Skeletal muscle satellite cell (primary cell): ENCODE measurements around the gene PRAMEF15. TPM values are rescaled to one million over a fixed set of nuclear protein-coding genes. Genes with fewer than 3 reads are reported as not detected.
"Not testable (repeated sequence)": the region's sequence is repeated elsewhere in the genome, so short reads cannot be mapped to it uniquely, and the experiment has no call there.

Experiments used
- H3K27me3 ChIP-seq: 2 replicates; pipeline ENCODE4 v1.7.0; 2013; ENCODE audit warnings: low read length; ENCODE audit not compliant: control insufficient read depth, insufficient read depth
- H3K36me3 ChIP-seq: 2 replicates; pipeline ENCODE4 v1.7.0; 2013; ENCODE audit warnings: mild to moderate bottlenecking, control low read depth, low read length; ENCODE audit not compliant: insufficient read depth
- H3K4me1 ChIP-seq: 2 replicates; pipeline ENCODE4 v1.7.0; 2013; ENCODE audit warnings: low read length; ENCODE audit not compliant: control insufficient read depth, insufficient read depth
- H3K4me2 ChIP-seq: 2 replicates; pipeline ENCODE4 v1.7.0; 2013; ENCODE audit warnings: mild to moderate bottlenecking, low read length
- H3K4me3 ChIP-seq: 2 replicates; pipeline ENCODE4 v1.7.0; 2013; ENCODE audit warnings: low read length
- H3K9ac ChIP-seq: 2 replicates; pipeline ENCODE4 v1.7.0; 2013; ENCODE audit warnings: mild to moderate bottlenecking, low read depth, low read length, moderate library complexity
- H3K9me3 ChIP-seq: replicated peaks from 2 replicates; pipeline ENCODE4 v1.7.0; 2013; ENCODE audit warnings: mild to moderate bottlenecking, control low read depth, low read length
- total RNA-seq: library from RNA; depleted of rRNA; stranded (reverse); fragments of >200 nt; gene quantifications from 2 replicates; pipeline ENCODE4 v1.2.3, GENCODE V29; 2012; rRNA removed

PRAMEF15 gene
- total RNA-seq: not detected in 2 replicates

DNA sequence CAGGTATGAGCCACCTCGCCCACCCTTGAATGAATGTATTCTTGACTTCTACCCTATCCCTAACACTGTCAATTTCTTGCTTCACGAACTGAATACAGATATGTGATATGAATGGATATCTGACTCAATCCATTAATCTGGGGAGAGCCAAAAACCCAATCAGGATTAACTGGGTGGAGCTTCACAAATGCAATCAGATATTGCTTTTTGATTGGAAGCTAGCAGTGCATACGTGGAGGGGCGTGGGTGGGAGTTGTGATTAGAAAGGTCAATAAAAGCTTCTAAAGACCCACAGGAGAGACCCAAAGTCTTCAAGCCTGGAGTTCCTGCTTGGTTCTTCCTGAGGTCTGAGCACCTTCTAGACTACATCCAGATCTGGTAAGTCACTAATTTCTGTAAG, at the start of gene PRAMEF15:
PRAMEF15 (plus strand) TSS at position 301 of the 400 bp plus-strand sequence. CDS start 2,827 bp downstream, outside the sequence.
- H3K4me1 ChIP-seq, H3K4me3 ChIP-seq, H3K9me3 ChIP-seq, H3K9ac ChIP-seq, H3K27me3 ChIP-seq, H3K4me2 ChIP-seq, H3K36me3 ChIP-seq: not testable (repeated sequence)

DNA sequence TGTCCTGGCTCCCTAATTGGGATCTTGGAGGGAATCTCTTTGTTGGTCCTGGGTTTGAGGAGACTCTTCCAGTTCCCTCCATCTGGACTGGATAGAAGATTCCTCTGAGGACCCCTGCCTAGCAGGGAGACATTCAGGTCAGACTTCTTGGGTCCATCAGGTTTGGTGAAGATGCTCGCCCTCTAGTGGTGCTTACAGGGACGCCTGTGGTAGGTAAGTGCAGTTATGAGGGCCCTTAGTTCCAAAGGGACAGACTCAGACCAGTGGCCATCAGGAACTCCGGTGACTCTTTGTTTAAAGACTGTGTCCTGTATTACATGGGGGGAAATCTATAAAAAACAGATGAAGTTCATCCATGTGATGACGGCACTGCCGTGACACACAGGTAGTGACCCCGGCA, 38.4 kb upstream of the PRAMEF15 start:
- H3K36me3 ChIP-seq, H3K9ac ChIP-seq, H3K4me1 ChIP-seq, H3K9me3 ChIP-seq, H3K4me3 ChIP-seq, H3K4me2 ChIP-seq, H3K27me3 ChIP-seq: not testable (repeated sequence)

DNA sequence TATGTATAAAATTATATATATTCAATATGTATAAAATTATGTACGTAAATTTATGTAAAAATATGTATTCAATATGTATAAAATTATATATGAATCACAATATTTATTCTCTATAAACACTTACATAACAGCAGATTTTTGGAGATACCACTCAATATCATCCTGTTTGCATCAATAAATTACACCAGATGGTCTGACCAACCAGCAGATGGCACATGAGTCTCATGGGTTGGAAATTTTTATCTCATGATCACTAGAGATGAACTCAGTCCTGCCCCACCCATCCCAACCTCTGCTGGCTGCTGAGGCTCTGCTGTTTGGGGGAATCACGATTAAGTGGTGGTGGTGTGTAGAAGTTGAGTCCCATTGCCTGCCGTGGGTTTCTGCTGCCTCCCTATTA, 35.8 kb upstream of the PRAMEF15 start:
- not testable (repeated sequence) for H3K4me1 ChIP-seq, H3K9me3 ChIP-seq, H3K36me3 ChIP-seq, H3K4me2 ChIP-seq, H3K9ac ChIP-seq, H3K27me3 ChIP-seq, H3K4me3 ChIP-seq

DNA sequence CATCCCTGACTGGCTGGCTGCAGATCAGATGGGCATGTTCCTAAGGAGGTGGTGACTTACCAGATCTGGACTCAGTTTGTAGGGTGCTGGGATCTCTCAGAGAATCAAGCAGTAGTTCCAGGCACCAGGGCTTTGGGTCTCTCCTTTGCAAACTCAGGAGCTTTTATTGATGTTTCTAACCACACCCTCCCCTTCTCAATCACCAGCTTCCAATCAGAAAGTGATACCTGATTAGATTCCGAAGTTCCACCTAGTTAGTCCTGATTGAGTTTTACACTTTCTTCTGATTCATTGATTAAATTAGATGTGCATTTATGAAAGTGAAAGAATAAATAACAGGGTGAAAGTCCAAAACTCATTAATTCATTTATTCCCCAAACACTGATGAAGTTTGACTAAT, 30.3 kb upstream of the PRAMEF15 start, which contains the start of gene PRAMEF8:
PRAMEF8 (minus strand) TSS at position 101 of the 400 bp plus-strand sequence. CDS start 1,046 bp downstream, outside the sequence.
- H3K36me3 ChIP-seq, H3K9me3 ChIP-seq, H3K4me3 ChIP-seq, H3K27me3 ChIP-seq, H3K9ac ChIP-seq, H3K4me1 ChIP-seq, H3K4me2 ChIP-seq: not testable (repeated sequence)

DNA sequence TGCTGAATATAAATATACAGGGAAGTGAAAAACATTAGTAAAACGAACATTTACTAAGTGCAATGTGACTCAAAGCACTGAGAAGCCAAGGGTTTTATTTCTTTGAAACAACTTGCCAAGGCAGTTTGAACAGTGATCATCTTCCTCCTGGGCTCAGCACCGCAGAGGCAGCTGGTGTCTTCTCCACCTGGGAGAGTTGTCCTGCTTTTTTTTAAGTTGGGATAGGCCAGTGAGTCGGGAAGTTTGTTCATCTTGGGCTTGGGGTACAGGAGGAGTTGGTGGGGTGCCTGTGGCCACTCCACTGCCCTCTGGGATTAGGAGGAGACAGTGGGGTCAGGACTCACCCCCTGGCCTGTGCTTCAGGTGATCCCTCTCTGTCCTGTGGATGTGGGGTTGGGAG, 26.4 kb upstream of the PRAMEF15 start:
- H3K9ac ChIP-seq, H3K36me3 ChIP-seq, H3K9me3 ChIP-seq, H3K4me1 ChIP-seq, H3K4me3 ChIP-seq, H3K27me3 ChIP-seq, H3K4me2 ChIP-seq: not testable (repeated sequence)

DNA sequence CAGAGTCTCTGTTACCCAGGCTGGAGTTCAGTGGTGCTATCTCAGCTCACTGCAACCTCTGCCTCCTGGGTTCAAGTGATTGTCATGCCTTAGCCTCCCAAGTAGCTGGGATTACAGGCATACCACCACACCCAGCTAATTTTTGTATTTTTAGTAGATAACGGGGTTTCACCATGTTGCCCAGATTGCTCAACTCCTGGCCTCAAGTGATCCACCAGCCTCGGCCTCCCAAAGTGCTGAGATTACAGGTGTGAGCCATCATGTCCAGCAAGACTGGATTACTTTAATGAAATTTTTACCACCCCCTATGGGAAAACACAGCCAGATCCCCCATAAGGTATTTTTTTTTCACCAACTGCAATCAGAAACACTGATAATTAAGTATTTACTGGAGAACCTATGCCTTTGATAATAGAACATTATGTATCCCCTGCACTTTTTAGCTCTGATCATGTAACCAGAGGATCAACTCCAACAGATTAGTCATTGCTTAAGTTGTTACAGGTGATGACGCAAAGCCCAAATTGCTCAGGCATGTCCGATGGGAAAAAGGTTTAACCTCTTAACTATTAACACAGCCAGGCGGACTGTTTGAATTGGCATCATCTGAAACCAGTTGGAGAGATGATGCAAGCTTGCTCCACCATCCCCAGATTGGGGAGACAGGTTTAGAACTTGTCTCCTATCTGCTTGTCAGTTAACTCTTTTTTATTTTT, 18.0 kb upstream of the PRAMEF15 start:
- H3K4me3 ChIP-seq, H3K9ac ChIP-seq, H3K36me3 ChIP-seq, H3K4me2 ChIP-seq, H3K4me1 ChIP-seq, H3K27me3 ChIP-seq, H3K9me3 ChIP-seq: not testable (repeated sequence)

DNA sequence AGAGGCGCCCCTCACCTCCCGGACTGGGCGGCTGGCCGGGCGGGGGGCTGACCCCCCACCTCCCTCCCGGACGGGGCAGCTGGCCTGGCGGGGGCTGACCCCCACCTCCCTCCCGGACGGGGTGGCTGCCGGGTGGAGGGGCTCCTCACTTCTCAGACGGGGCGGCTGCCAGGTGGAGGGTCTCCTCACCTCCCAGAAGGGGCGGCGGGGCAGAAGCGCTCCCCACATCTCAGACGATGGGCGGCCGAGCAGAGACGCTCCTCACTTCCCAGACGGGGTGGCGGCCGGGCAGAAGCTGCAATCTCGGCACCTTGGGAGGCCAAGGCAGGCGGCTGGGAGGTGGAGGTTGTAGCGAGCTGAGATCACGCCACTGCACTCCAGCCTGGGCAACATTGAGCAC, 16.7 kb upstream of the PRAMEF15 start:
- H3K4me3 ChIP-seq, H3K9ac ChIP-seq, H3K4me2 ChIP-seq, H3K27me3 ChIP-seq, H3K4me1 ChIP-seq, H3K9me3 ChIP-seq, H3K36me3 ChIP-seq: not testable (repeated sequence)

DNA sequence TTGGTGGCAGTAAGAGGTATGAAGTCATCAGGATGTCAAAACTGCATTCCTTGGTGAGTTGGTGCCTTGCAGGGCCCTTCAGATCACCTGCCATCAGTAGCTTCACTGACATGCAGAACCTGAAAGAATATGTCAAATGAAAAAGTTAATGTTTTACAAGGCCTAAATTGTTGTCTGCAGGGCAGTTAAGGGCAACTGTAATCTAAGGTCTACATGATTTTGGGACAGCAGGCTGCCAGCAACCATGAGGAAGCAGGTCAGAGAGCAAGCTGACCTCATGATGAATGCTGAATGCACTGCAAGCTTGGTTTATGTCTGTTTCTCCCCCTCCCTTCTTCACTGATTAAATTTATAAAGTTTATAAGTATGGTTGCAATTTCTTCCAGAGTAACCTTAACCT, 13.2 kb upstream of the PRAMEF15 start:
- H3K36me3 ChIP-seq, H3K27me3 ChIP-seq, H3K4me1 ChIP-seq, H3K4me2 ChIP-seq, H3K9ac ChIP-seq, H3K9me3 ChIP-seq, H3K4me3 ChIP-seq: not testable (repeated sequence)

DNA sequence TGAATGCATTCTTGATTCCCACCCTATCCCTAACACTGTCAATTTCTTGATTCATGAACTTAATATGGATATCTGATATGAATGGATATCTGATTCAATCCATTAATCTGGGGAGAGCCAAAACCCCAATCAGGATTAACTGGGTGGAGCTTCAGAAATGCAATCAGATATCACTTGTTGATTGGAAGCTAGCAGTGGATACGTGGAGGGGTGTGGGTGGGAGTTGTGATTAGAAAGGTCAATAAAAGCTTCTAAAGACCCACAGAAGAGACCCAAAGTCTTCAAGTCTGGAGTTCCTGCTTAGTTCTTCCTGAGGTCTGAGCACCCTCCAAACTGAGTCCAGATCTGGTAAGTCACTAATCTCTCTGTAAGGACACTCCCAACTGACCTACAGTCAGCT, 12.1 kb upstream of the PRAMEF15 start, which contains the start of gene PRAMEF33:
PRAMEF33 (plus strand) TSS at position 301 of the 400 bp plus-strand sequence. CDS start 2,416 bp downstream, outside the sequence.
- not testable (repeated sequence) for H3K36me3 ChIP-seq

DNA sequence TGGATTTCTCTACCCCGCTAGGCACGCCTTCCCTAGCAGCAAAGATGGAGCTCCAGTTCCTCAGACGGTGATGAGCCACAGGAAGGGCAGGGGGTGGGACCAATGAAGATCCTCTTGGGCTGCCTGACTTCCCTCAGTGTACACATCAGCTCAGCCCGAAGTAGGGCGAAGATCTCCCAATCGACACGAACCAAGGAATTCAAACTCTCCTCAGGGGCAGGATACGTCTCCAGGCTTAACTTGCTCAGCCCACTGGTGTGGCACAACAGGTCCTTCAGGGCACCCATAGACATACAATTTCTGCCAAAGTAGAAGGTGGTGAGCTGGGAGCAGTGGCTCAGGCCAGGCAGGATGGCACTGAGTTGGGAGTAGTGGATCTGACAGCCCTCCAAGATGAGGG, 27.1 kb downstream of the PRAMEF15 start:
- not testable (repeated sequence) for H3K4me2 ChIP-seq, H3K9ac ChIP-seq, H3K4me1 ChIP-seq, H3K36me3 ChIP-seq, H3K27me3 ChIP-seq, H3K4me3 ChIP-seq, H3K9me3 ChIP-seq

More for the DNA sequence above, 12.1 kb upstream of the PRAMEF15 start, which contains the start of gene PRAMEF33:
- H3K9me3 ChIP-seq, H3K4me2 ChIP-seq, H3K27me3 ChIP-seq, H3K4me1 ChIP-seq, H3K9ac ChIP-seq, H3K4me3 ChIP-seq: not testable (repeated sequence)

DNA sequence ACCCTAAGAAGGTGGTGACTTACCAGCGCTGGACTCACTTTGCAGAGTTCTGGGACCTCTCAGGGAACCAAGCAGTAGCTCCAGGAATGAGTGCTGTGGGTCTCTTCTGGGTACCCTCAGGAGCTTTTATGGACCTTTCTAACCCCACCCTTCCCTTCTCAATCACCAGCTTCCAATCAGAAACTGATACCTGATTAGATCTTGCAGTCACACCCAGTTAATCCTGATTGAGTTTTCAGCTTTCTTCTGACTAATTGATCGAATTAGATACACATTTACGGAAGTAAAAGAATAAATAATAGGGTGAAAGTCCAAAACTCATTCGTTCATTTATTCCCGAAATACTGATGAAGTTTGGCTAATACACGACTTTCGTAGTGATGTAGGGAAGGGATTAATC, 31.7 kb downstream of the PRAMEF15 start, which contains the start of gene PRAMEF14:
PRAMEF14 (minus strand) TSS at position 101 of the 400 bp plus-strand sequence. CDS start 1,820 bp downstream, outside the sequence.
- H3K36me3 ChIP-seq, H3K27me3 ChIP-seq, H3K4me1 ChIP-seq, H3K9me3 ChIP-seq, H3K4me3 ChIP-seq, H3K4me2 ChIP-seq, H3K9ac ChIP-seq: not testable (repeated sequence)

DNA sequence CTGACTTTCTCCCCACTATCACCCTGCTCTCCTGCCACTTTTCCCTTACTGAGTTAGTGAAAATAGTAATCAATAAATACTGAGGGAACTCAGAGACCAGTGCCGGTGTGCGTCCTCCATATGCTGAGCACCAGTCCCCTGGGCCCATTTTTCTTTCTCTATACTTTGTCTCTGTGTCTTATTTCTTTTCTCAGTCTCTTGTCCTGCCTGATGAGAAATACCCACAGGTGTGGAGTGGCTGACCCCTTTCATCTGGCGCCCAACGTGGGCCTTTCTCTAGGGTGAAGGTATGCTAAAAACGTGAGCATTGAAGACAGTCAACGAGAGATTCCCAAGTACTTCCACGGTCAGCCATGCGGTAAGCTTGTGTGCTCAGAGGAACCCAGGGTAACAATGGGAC, 38.1 kb downstream of the PRAMEF15 start:
- H3K9me3 ChIP-seq, H3K36me3 ChIP-seq, H3K4me2 ChIP-seq, H3K4me3 ChIP-seq, H3K27me3 ChIP-seq, H3K4me1 ChIP-seq, H3K9ac ChIP-seq: not testable (repeated sequence)
